Prostate gland (tissue), 2 donors: ENCODE data around the gene PIAS4. TPM values are rescaled to one million over a fixed set of nuclear protein-coding genes. Genes with fewer than 3 reads are reported as not detected.

ENCODE experiments used
- DNase-seq: peaks from one replicate; pipeline ENCODE4 v3.0.0-alpha.2; 2019; ENCODE audit warnings: low spot score
- H3K27ac ChIP-seq, 2 donors: fragments of 200-600 bp; sonication (generic); 2 replicates each; pipeline ENCODE4 v1.5.1; 2017 to 2019
- H3K27me3 ChIP-seq: fragments of 200-600 bp; sonication (generic); replicated peaks from 2 replicates; pipeline ENCODE4 v1.5.1; 2019; ENCODE audit not compliant: insufficient read depth
- H3K36me3 ChIP-seq, 2 donors: fragments of 200-600 bp; sonication (generic); 1 replicate in 1 of 2; 2 replicates in 1 of 2; pipeline versions ENCODE4 v1.5.1 to v1.8.1; 2017 to 2019
- H3K4me1 ChIP-seq: fragments of 200-600 bp; sonication (generic); replicated peaks from 2 replicates; pipeline ENCODE4 v1.5.1; 2019
- H3K4me3 ChIP-seq, 2 donors: fragments of 200-600 bp; sonication (generic); 2 replicates each; pipeline ENCODE4 v1.5.1; 2017 to 2019
- H3K9me3 ChIP-seq: fragments of 200-600 bp; sonication (generic); 2 replicates; pipeline ENCODE4 v1.5.1; 2017
- POLR2A ChIP-seq: fragments of 450-650 bp; IDR thresholded peaks from one replicate; pipeline ENCODE4 v1.6.1; 2016; ENCODE audit warnings: antibody characterized with exemption, mild to moderate bottlenecking
- POLR2AphosphoS5 ChIP-seq: sonication (generic); formaldehyde crosslinking; IDR thresholded peaks from one replicate; pipeline ENCODE4 v1.6.1; 2017; ENCODE audit warnings: antibody characterized with exemption
- WGBS: methylation state at CpG from one replicate; pipeline ENCODE4 v1.1.5; 2018; 5-methylcytosine and 5-hydroxymethylcytosine counted together
- intact Hi-C: fragments of 100-400 bp; cut with DNase I; formaldehyde crosslinking; loops from one replicate; pipeline ENCODE4 v1.14.2; 2022
- total RNA-seq, 2 donors: library from RNA; depleted of rRNA; stranded (reverse); fragments of >200 nt; gene quantifications; one replicate each; pipeline ENCODE4 v1.1.0, GENCODE V29; 2016
- TF ChIP-seq, protein P1 (sequence below), 4 experiments: fragments of 200-600 bp in 2 of 4; fragments of 450-650 bp in 2 of 4; sonication (generic) in 2 of 4; IDR thresholded peaks; 1 replicate in 3 of 4; 2 replicates in 1 of 4; pipeline ENCODE4 v1.5.1; 2016 to 2019; ENCODE audit warnings: antibody characterized with exemption in 4 of 4, mild to moderate bottlenecking in 2 of 4, moderate library complexity in 2 of 4

The PIAS4 gene
- total RNA-seq, 2 donors from 2014 or later: 25.3 to 70.0 TPM

DNA sequence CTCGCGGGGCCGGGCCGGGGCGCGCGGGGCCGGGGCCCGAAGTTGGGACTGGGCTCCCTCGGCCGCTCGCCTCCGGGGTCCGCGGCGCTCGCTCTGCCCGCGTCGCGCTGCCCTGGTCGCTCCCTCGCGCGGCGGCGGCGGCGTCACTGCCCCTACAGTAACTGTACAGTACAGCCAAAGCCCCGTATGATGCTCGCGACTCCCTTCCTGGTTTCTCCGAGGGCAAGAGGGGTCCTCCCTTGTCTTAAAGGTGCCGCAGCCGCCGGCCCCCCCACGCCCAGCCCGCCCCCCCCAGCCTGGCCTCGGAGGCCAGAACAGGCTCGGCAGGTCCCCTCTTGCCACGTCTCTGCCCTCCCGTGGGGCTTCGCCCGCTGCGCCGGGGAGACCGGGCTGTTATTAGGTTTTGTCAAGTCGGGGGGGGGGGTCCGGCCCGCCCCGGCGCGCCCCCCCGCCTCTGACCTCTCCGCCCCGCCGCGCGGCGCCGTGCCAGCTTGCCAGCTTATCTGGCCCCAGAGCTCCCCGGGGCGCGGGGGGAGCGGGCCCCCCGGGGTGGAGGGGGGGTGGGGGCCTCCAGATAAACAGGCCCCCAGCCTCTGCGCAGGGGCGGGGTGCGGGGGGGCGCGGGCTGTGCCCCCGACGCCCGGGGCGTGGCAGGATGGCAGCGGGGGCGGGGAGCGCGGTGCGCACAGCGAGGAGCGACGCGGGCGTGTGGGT, 59.3 kb downstream of the PIAS4 start, which contains the start of gene ZBTB7A:
Gene ZBTB7A (minus strand): TSS at position 218 of the 714 bp plus-strand sequence. CDS start 11,667 bp downstream, outside the sequence.
- no peaks in the 10 kb centered on the region for H3K27me3 ChIP-seq
- WGBS: 0% methylated on average over 33 of the region's 85 CpGs
- H3K4me3 ChIP-seq: peak within 1 kb of the TSS; percentile 99 to 100
- H3K9me3 ChIP-seq: no peaks in the 10 kb centered on the region
- H3K36me3 ChIP-seq: no peaks in the 10 kb centered on the region
- intact Hi-C loops: no loop called here
- peak within 1 kb of the TSS; percentile 91 to 99 for H3K27ac ChIP-seq
- peak; percentile 81 for DNase-seq
- TF ChIP-seq POLR2A: peak; percentile 62
- TF ChIP-seq, protein P1, sequence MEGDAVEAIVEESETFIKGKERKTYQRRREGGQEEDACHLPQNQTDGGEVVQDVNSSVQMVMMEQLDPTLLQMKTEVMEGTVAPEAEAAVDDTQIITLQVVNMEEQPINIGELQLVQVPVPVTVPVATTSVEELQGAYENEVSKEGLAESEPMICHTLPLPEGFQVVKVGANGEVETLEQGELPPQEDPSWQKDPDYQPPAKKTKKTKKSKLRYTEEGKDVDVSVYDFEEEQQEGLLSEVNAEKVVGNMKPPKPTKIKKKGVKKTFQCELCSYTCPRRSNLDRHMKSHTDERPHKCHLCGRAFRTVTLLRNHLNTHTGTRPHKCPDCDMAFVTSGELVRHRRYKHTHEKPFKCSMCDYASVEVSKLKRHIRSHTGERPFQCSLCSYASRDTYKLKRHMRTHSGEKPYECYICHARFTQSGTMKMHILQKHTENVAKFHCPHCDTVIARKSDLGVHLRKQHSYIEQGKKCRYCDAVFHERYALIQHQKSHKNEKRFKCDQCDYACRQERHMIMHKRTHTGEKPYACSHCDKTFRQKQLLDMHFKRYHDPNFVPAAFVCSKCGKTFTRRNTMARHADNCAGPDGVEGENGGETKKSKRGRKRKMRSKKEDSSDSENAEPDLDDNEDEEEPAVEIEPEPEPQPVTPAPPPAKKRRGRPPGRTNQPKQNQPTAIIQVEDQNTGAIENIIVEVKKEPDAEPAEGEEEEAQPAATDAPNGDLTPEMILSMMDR (IDR thresholded peaks at IDR 0.05): no peak
- TF ChIP-seq POLR2AphosphoS5: peak; percentile 73
- H3K4me1 ChIP-seq: peaks cover 26% of the 10 kb centered on the region

DNA sequence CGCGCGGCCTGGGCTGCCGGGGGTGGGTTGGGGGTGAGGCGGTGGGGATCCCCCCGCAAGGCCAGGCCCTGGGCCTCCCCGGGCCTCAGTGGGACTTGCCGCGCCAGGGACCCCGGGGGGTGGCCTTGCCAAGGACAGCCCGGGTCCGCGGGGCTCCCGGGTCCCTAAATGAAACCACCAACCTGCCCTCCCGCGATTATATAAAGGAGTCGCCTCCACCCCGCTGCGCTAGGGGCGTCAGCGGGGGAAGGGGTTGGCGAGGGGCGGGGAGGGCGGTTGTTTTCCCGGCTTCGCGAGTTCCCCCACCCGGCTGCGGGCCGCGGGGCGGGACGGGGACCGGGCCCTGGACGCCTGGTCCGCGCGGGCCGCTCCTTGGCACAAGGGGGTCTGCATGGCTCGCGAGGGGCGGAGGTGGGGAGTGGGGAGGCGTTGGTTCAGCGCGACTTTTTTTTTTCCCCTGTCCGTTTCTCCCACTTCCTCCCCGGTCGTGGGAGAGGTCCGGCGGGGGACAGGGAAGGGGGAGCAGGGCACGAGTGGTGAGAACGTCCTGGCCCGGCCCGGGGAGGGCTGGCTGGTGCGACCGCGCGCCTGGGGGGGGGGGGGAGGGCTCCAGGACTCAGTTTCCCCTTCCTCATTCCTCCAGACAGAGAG, 60.0 kb downstream of the PIAS4 start:
- intact Hi-C loops: no loop called here
- 1% methylated on average over 47 of the region's 58 CpGs for WGBS
- Histone ChIP-seq H3K9me3 (no peaks in the 10 kb centered on the region), H3K4me3 (peak overlapping the region; percentile 99 to 100), H3K36me3 (no peaks in the 10 kb centered on the region), H3K4me1 (peaks cover 19% of the 10 kb centered on the region), H3K27ac (peak overlapping the region; percentile 91 to 99), H3K27me3 (no peaks in the 10 kb centered on the region)
- DNase-seq: no peak
- TF ChIP-seq, protein P1 (IDR thresholded peaks at IDR 0.05): no peak
- TF ChIP-seq POLR2AphosphoS5: no peak
- TF ChIP-seq POLR2A: peak; percentile 27

DNA sequence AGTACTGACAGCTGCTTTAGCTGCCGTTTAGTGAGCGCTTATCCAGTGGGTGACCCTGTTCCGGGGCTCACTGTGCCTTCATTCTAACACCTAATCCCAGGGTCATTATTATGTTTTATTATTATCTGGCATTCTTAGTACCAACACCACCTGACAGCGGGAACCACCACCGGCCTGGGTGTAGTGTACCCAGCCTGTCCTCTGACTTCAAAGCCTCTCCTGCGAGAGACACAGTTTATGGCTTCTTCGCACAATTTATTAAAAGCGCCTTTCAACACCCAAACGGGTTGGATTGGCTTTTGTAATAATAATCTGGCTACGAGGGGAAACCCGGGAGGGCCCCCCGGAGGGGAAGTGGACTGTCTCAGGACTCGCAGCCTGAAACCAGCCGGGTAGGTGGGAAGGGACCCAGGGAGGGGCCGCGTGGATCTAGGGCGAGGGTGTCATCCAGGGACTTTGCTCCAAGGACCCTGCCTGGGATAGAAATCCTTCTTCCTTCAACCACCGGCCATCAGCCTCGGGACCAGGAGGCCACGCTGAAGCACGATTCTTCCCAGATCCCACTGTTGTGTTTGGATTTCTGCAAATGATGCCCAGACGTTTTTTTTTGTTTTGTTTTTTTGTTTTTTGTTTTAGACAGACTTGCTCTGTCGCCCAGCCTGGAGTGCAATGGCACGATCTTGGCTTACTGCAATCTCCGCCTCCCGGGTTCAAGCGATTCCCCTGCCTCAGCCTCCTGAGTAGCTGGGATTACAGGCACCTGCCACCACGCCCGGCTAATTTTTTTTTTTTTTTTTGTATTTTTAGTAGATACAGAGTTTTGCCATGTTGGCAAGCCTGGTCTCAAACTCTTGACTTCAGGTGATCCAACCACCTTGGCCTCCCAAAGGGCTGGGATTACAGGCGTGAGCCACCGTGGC, 60.8 kb downstream of the PIAS4 start:
- peak overlapping the region; percentile 91 to 99 for H3K27ac ChIP-seq
- peaks cover 11% of the 10 kb centered on the region for H3K4me1 ChIP-seq
- TF ChIP-seq POLR2AphosphoS5: no peak
- TF ChIP-seq POLR2A: no peak
- TF ChIP-seq, protein P1 (IDR thresholded peaks at IDR 0.05): no peak
- no peak for DNase-seq
- no peaks in the 10 kb centered on the region for H3K36me3 ChIP-seq
- intact Hi-C loops: no loop called here
- H3K4me3 ChIP-seq: peak overlapping the region; percentile 99 to 100
- no peaks in the 10 kb centered on the region for H3K27me3 ChIP-seq
- WGBS: 30% methylated on average over 31 of the region's 31 CpGs
- no peaks in the 10 kb centered on the region for H3K9me3 ChIP-seq

DNA sequence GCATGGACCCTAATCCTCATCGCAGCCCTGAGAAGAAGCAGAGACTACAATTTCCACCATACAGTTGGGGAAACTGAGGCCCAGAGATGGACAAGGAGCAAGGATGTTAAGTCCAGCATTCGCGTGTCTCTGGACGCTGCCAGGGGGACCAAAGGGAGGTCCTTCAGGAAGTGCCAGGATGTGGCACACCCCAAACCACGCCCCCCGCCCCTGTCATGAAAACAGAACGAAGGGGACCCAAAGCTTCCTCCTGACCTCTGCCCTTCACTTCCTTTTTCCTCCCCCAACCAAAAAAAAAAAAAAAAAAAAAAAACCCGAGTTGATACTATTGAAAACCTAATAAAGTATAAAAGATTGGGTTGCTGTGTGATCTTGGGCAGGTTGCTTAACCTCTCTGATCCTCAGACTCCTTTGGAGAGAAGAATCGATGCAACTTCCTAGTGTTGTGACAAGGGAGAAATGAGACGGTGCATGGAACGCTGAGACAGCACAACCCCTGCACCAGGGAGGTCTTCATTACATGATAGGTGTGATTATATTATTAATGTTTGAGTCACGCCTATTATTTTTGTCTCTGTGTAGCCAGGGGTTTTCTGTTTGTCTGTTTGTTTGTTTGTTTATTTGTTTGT, 61.9 kb downstream of the PIAS4 start:
- intact Hi-C loops: no loop called here
- DNase-seq: no peak
- H3K27me3 ChIP-seq: no peaks in the 10 kb centered on the region
- no peak for TF ChIP-seq POLR2A
- TF ChIP-seq POLR2AphosphoS5: no peak
- TF ChIP-seq, protein P1 (IDR thresholded peaks at IDR 0.05): no peak
- no peaks in the 10 kb centered on the region for H3K9me3 ChIP-seq
- H3K27ac ChIP-seq: no peak overlapping the region
- H3K4me3 ChIP-seq: no peak overlapping the region
- H3K36me3 ChIP-seq: no peaks in the 10 kb centered on the region
- H3K4me1 ChIP-seq: peaks cover 3% of the 10 kb centered on the region
- 65% methylated on average over 12 of the region's 12 CpGs for WGBS
